GM12874 (cell line): ENCODE data around the gene DLX6.

Experiments
- CTCF ChIP-seq: IDR thresholded peaks from 2 replicates; pipeline ENCODE4 v1.5.1; 2011; ENCODE audit warnings: low read depth, mild to moderate bottlenecking, control low read depth, low read length, moderate library complexity; ENCODE audit not compliant: insufficient read depth

The DLX6 gene

GRCh38 chr7:97008275-97008917 lies 3.0 kb downstream of the DLX6 start:
- TF ChIP-seq CTCF: no peak

- TF ChIP-seq CTCF: no peak
These were observed 4.7 kb downstream of the DLX6 start for GRCh38 chr7:97009753-97010732.

GRCh38 chr7:97011104-97011503 lies 5.8 kb downstream of the DLX6 start:
- no peak for TF ChIP-seq CTCF

- TF ChIP-seq CTCF: no peak
These were observed 6.4 kb downstream of the DLX6 start for GRCh38 chr7:97011536-97012364.

- no peak for TF ChIP-seq CTCF
These were observed 7.2 kb downstream of the DLX6 start for GRCh38 chr7:97012365-97013133.

GRCh38 chr7:97013134-97013844 lies 7.9 kb downstream of the DLX6 start:
- TF ChIP-seq CTCF: no peak
